DOHH2 (cell line): ENCODE data around the gene TERB1.

Source experiments
- EZH2phosphoT487 ChIP-seq: fragments of 200-600 bp; sonication (generic); IDR thresholded peaks from 2 replicates; pipeline ENCODE4 v1.6.1; 2017; ENCODE audit warnings: borderline replicate concordance, mild to moderate bottlenecking, antibody characterized with exemption, low read length, moderate library complexity, mixed read lengths
- TF ChIP-seq, protein P1 (sequence below): fragments of 200-600 bp; sonication (generic); IDR thresholded peaks from one replicate; pipeline ENCODE4 v1.5.1; 2014; ENCODE audit warnings: antibody characterized with exemption, mild to moderate bottlenecking, low read depth, low read length; ENCODE audit not compliant: poor library complexity, severe bottlenecking

DNA sequence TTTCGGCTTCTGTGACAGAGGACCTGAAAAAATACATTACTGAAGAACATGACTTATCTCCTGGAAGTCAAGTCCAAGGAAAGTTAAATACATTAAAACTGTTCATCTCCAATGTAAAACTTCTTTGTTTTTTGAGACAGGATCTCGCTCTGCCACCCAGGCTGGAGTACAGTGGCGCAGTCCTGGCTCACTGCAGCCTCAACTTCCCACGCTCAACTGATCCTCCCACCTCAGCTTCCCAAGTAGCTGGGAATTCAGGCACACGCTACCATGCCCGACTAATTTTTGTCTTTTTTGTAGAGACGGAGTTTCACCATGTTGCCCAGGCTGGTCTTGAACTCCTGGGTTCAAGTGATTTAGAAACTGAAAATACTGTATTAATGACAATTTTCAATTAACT lies 9.7 kb upstream of the TERB1 start:
- TF ChIP-seq, protein P1, sequence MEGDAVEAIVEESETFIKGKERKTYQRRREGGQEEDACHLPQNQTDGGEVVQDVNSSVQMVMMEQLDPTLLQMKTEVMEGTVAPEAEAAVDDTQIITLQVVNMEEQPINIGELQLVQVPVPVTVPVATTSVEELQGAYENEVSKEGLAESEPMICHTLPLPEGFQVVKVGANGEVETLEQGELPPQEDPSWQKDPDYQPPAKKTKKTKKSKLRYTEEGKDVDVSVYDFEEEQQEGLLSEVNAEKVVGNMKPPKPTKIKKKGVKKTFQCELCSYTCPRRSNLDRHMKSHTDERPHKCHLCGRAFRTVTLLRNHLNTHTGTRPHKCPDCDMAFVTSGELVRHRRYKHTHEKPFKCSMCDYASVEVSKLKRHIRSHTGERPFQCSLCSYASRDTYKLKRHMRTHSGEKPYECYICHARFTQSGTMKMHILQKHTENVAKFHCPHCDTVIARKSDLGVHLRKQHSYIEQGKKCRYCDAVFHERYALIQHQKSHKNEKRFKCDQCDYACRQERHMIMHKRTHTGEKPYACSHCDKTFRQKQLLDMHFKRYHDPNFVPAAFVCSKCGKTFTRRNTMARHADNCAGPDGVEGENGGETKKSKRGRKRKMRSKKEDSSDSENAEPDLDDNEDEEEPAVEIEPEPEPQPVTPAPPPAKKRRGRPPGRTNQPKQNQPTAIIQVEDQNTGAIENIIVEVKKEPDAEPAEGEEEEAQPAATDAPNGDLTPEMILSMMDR, result no peak
- no peak for TF ChIP-seq EZH2phosphoT487
